ENCODE measurements around the gene PGD. TPM values are rescaled to one million over a fixed set of nuclear protein-coding genes. Genes with fewer than 3 reads are reported as not detected.
"Not testable (repeated sequence)": the region's sequence is repeated elsewhere in the genome, so short reads cannot be mapped to it uniquely, and the experiment has no call there.

The PGD gene
- total and polyA plus RNA-seq, 4 experiments from 2014 or later = 32.8 to 37.3 (median 36.6) TPM

GRCh38 chr1:10456661-10457060 lies 57.8 kb downstream of the PGD start:
- DNase-seq = no peak
- Histone ChIP-seq H3K9me3 (ENCODE audit: control insufficient read depth in 1 of 2, low read length in 2 of 2) (no peaks in the 10 kb centered on the region), H3K4me3 (ENCODE audit: low read length in 2 of 2) (no peak overlapping the region), H3K27me3 (ENCODE audit: insufficient read depth, low read length) (no peaks in the 10 kb centered on the region), H3K4me1 (ENCODE audit: insufficient read depth, low read length) (no peaks in the 10 kb centered on the region), H3K27ac (ENCODE audit: low read depth, low read length) (no peak overlapping the region), H3K36me3 (ENCODE audit: insufficient read depth, low read length) (peaks cover 5% of the 10 kb centered on the region)
- Mint-ChIP-seq H3K4me3 (no peak overlapping the region), H3K27ac (peak overlapping the region in 2 of 7 donors; percentile 42 to 61), H3K36me3 (peaks cover 8 to 12% of the 10 kb centered on the region in 2 donors), H3K4me1 (peaks cover 0 to 8% (median 3%) of the 10 kb centered on the region in 4 donors), H3K9me3 (no peaks in the 10 kb centered on the region), H3K27me3 (no peaks in the 10 kb centered on the region)
- POLR2A ChIA-PET (ENCODE audit: partially characterized antibody) = no interaction called here
- intact Hi-C loops (cut with micrococcal nuclease) = no loop called here
- CTCF ChIA-PET (ENCODE audit: partially characterized antibody) = interaction anchor here (0.8 to 1.0 kb wide), 4 partner anchors 21 to 38 kb away, joined by 3 to 4 read pairs (median 4); no protein-coding TSS in a partner anchor

DNA sequence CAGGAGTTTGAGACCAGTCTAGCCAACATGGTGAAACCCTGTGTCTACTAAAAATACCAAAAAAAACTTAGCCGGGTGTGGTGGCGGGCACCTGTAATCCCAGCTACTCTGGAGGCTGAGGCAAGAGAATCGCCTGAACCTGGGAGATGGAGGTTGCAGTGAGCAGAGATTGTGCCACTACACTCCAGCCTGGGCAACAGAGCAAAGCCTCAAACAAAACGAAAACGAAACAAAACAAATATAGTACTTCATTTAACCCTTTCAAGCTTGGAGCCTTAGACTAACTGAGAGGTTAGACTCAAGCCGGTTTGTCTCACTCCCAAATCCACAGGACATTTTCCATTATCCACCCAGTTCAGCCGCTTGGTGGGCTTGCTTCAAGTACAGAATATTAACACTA lies 58.6 kb downstream of the PGD start:
- H3K9me3 ChIP-seq (ENCODE audit: control insufficient read depth in 1 of 2, low read length in 2 of 2); H3K27me3 ChIP-seq (ENCODE audit: insufficient read depth, low read length); H3K27ac ChIP-seq (ENCODE audit: low read depth, low read length); DNase-seq; POLR2A ChIA-PET (ENCODE audit: partially characterized antibody); H3K4me1 Mint-ChIP-seq; H3K4me3 ChIP-seq (ENCODE audit: low read length in 2 of 2); H3K4me1 ChIP-seq (ENCODE audit: insufficient read depth, low read length); H3K36me3 ChIP-seq (ENCODE audit: insufficient read depth, low read length); H3K9me3 Mint-ChIP-seq; H3K27me3 Mint-ChIP-seq; intact Hi-C loops (cut with micrococcal nuclease): not testable (repeated sequence)
- Mint-ChIP-seq H3K36me3 (peaks cover 12 to 17% of the 10 kb centered on the region in 2 donors), H3K4me3 (peak overlapping the region in 1 of 8 donors; percentile 23), H3K27ac (peak overlapping the region in 1 of 7 donors; percentile 74)
- CTCF ChIA-PET (ENCODE audit: partially characterized antibody) = interaction anchor here (1.2 kb wide), 2 partner anchors 11 to 37 kb away, joined by 4 read pairs; no protein-coding TSS in a partner anchor

- Histone ChIP-seq H3K27me3 (ENCODE audit: insufficient read depth, low read length) (no peaks in the 10 kb centered on the region), H3K4me1 (ENCODE audit: insufficient read depth, low read length) (no peaks in the 10 kb centered on the region), H3K27ac (ENCODE audit: low read depth, low read length) (no peak overlapping the region), H3K4me3 (ENCODE audit: low read length in 2 of 2) (no peak overlapping the region), H3K36me3 (ENCODE audit: insufficient read depth, low read length) (peaks cover 12% of the 10 kb centered on the region), H3K9me3 (ENCODE audit: control insufficient read depth in 1 of 2, low read length in 2 of 2) (no peaks in the 10 kb centered on the region)
- H3K4me3 Mint-ChIP-seq = no peak overlapping the region
- no peaks in the 10 kb centered on the region for H3K9me3 Mint-ChIP-seq
- peaks cover 16 to 21% of the 10 kb centered on the region in 2 donors for H3K36me3 Mint-ChIP-seq
- ChIA-PET POLR2A (ENCODE audit: partially characterized antibody) (no interaction called here), CTCF (ENCODE audit: partially characterized antibody) (interaction anchor here (1.2 kb wide), 2 partner anchors 11 to 37 kb away, joined by 4 read pairs; no protein-coding TSS in a partner anchor)
- H3K4me1 Mint-ChIP-seq = peaks cover 0 to 8% (median 3%) of the 10 kb centered on the region in 4 donors
- intact Hi-C loops (cut with micrococcal nuclease) = no loop called here
- peak overlapping the region in 2 of 7 donors; percentile 21 to 74 for H3K27ac Mint-ChIP-seq
- no peaks in the 10 kb centered on the region for H3K27me3 Mint-ChIP-seq
- DNase-seq = no peak
Measured at GRCh38 chr1:10457875-10458274, 59.0 kb downstream of the PGD start.

GRCh38 chr1:10459184-10459583 lies 60.3 kb downstream of the PGD start:
- DNase-seq = no peak
- Histone ChIP-seq H3K9me3 (ENCODE audit: control insufficient read depth in 1 of 2, low read length in 2 of 2) (no peaks in the 10 kb centered on the region), H3K36me3 (ENCODE audit: insufficient read depth, low read length) (peaks cover 18% of the 10 kb centered on the region), H3K4me1 (ENCODE audit: insufficient read depth, low read length) (no peaks in the 10 kb centered on the region), H3K27me3 (ENCODE audit: insufficient read depth, low read length) (no peaks in the 10 kb centered on the region), H3K4me3 (ENCODE audit: low read length in 2 of 2) (no peak overlapping the region), H3K27ac (ENCODE audit: low read depth, low read length) (no peak overlapping the region)
- Mint-ChIP-seq H3K27ac (no peak overlapping the region), H3K9me3 (no peaks in the 10 kb centered on the region), H3K27me3 (no peaks in the 10 kb centered on the region), H3K36me3 (peaks cover 24 to 31% of the 10 kb centered on the region in 2 donors), H3K4me1 (peaks cover 0 to 8% (median 3%) of the 10 kb centered on the region in 4 donors), H3K4me3 (no peak overlapping the region)
- ChIA-PET CTCF (ENCODE audit: partially characterized antibody) (no interaction called here), POLR2A (ENCODE audit: partially characterized antibody) (no interaction called here)
- intact Hi-C loops (cut with micrococcal nuclease) = no loop called here

GRCh38 chr1:10467078-10467477 lies 68.2 kb downstream of the PGD start:
- CTCF ChIA-PET (ENCODE audit: partially characterized antibody) = interaction anchor here (1.0 kb wide), 1 partner anchor 27 kb away, joined by 3 read pairs; no protein-coding TSS in a partner anchor
- Histone ChIP-seq H3K4me1 (ENCODE audit: insufficient read depth, low read length) (peaks cover 11% of the 10 kb centered on the region), H3K9me3 (ENCODE audit: control insufficient read depth in 1 of 2, low read length in 2 of 2) (no peaks in the 10 kb centered on the region), H3K36me3 (ENCODE audit: insufficient read depth, low read length) (peaks cover 32% of the 10 kb centered on the region), H3K4me3 (ENCODE audit: low read length in 2 of 2) (no peak overlapping the region), H3K27ac (ENCODE audit: low read depth, low read length) (no peak overlapping the region), H3K27me3 (ENCODE audit: insufficient read depth, low read length) (no peaks in the 10 kb centered on the region)
- no peak for DNase-seq
- Mint-ChIP-seq H3K27me3 (no peaks in the 10 kb centered on the region), H3K36me3 (peaks cover 28 to 49% of the 10 kb centered on the region in 2 donors), H3K4me3 (no peak overlapping the region), H3K4me1 (peaks cover 7 to 13% (median 11%) of the 10 kb centered on the region in 4 donors), H3K9me3 (no peaks in the 10 kb centered on the region), H3K27ac (peak overlapping the region in 1 of 7 donors; percentile 41)
- POLR2A ChIA-PET (ENCODE audit: partially characterized antibody) = interaction anchor here (0.7 kb wide), 1 partner anchor 38 kb away, joined by 5 read pairs; no protein-coding TSS in a partner anchor
- intact Hi-C loops (cut with micrococcal nuclease) = no loop called here

- CTCF ChIA-PET (ENCODE audit: partially characterized antibody) = no interaction called here
- intact Hi-C loops (cut with micrococcal nuclease) = loop anchor here (5.0 kb wide), 1 partner anchor 558 kb away; the partner anchor contains the start of gene CTNNBIP1
- no peak overlapping the region for H3K4me3 ChIP-seq (ENCODE audit: low read length in 2 of 2)
- POLR2A ChIA-PET (ENCODE audit: partially characterized antibody) = no interaction called here
- no peak overlapping the region for H3K4me3 Mint-ChIP-seq
- H3K9me3 ChIP-seq (ENCODE audit: control insufficient read depth in 1 of 2, low read length in 2 of 2) = no peaks in the 10 kb centered on the region
- H3K27me3 ChIP-seq (ENCODE audit: insufficient read depth, low read length) = no peaks in the 10 kb centered on the region
- H3K27ac ChIP-seq (ENCODE audit: low read depth, low read length) = no peak overlapping the region
- H3K9me3 Mint-ChIP-seq = no peaks in the 10 kb centered on the region
- peaks cover 13 to 33% of the 10 kb centered on the region in 2 donors for H3K36me3 Mint-ChIP-seq
- peaks cover 33% of the 10 kb centered on the region for H3K4me1 ChIP-seq (ENCODE audit: insufficient read depth, low read length)
- H3K27me3 Mint-ChIP-seq = no peaks in the 10 kb centered on the region
- no peak overlapping the region for H3K27ac Mint-ChIP-seq
- H3K4me1 Mint-ChIP-seq = peaks cover 14 to 35% (median 26%) of the 10 kb centered on the region in 4 donors
- H3K36me3 ChIP-seq (ENCODE audit: insufficient read depth, low read length) = peaks cover 18% of the 10 kb centered on the region
- no peak for DNase-seq
Measured at GRCh38 chr1:10470043-10470442, 71.2 kb downstream of the PGD start.
